ENCODE data around the gene YWHAE. TPM values are rescaled to one million over a fixed set of nuclear protein-coding genes. Genes with fewer than 3 reads are reported as not detected.

Gene YWHAE
- polyA plus RNA-seq, 3 donors from 2014 or later = 45.9 to 53.5 (median 48.4) TPM

GRCh38 chr17:1376061-1376460, 24.0 kb downstream of the YWHAE start:
- H3K4me1 Mint-ChIP-seq = peaks cover 94 to 96% of the 10 kb centered on the region in 2 donors
- peak overlapping the region; percentile 43 to 81 (median 69) for H3K4me3 Mint-ChIP-seq
- no peak for DNase-seq
- peak overlapping the region; percentile 82 to 95 (median 88) for H3K27ac Mint-ChIP-seq
- no peaks in the 10 kb centered on the region for H3K36me3 Mint-ChIP-seq
- H3K9me3 Mint-ChIP-seq = no peaks in the 10 kb centered on the region
- H3K27me3 Mint-ChIP-seq (ENCODE audit: low read depth in 3 of 3) = peaks cover 0 to 6% (median 0%) of the 10 kb centered on the region in 3 donors

- Mint-ChIP-seq H3K4me1 (peaks cover 93 to 95% of the 10 kb centered on the region in 2 donors), H3K9me3 (no peaks in the 10 kb centered on the region), H3K27me3 (ENCODE audit: low read depth in 3 of 3) (peaks cover 0 to 6% (median 0%) of the 10 kb centered on the region in 3 donors), H3K4me3 (peak overlapping the region; percentile 43 to 81 (median 69)), H3K36me3 (no peaks in the 10 kb centered on the region), H3K27ac (peak overlapping the region; percentile 82 to 95 (median 88))
- DNase-seq = peak; percentile 43 to 46 (median 46)
These were observed 24.4 kb downstream of the YWHAE start for GRCh38 chr17:1375615-1376014.

GRCh38 chr17:1374431-1375177, 25.4 kb downstream of the YWHAE start:
- no peaks in the 10 kb centered on the region for H3K9me3 Mint-ChIP-seq
- peaks cover 86 to 87% of the 10 kb centered on the region in 2 donors for H3K4me1 Mint-ChIP-seq
- peak overlapping the region; percentile 82 to 95 (median 88) for H3K27ac Mint-ChIP-seq
- DNase-seq = peak; percentile 18 to 32 (median 26)
- peaks cover 0 to 6% (median under 1%) of the 10 kb centered on the region in 3 donors for H3K27me3 Mint-ChIP-seq (ENCODE audit: low read depth in 3 of 3)
- H3K36me3 Mint-ChIP-seq = no peaks in the 10 kb centered on the region
- peak overlapping the region; percentile 43 to 81 (median 77) for H3K4me3 Mint-ChIP-seq

GRCh38 chr17:1373707-1374237, 26.2 kb downstream of the YWHAE start:
- DNase-seq = no peak
- H3K27ac Mint-ChIP-seq = peak overlapping the region in 2 of 6 donors; percentile 84 to 87
- peak overlapping the region in 4 of 5 donors; percentile 3 to 81 (median 73) for H3K4me3 Mint-ChIP-seq
- peaks cover 0 to 6% (median 2%) of the 10 kb centered on the region in 3 donors for H3K27me3 Mint-ChIP-seq (ENCODE audit: low read depth in 3 of 3)
- H3K9me3 Mint-ChIP-seq = no peaks in the 10 kb centered on the region
- peaks cover 83 to 84% of the 10 kb centered on the region in 2 donors for H3K4me1 Mint-ChIP-seq
- no peaks in the 10 kb centered on the region for H3K36me3 Mint-ChIP-seq

- Mint-ChIP-seq H3K27me3 (ENCODE audit: low read depth in 3 of 3) (peaks cover 0 to 6% (median 2%) of the 10 kb centered on the region in 3 donors), H3K4me1 (peaks cover 75 to 78% of the 10 kb centered on the region in 2 donors), H3K9me3 (no peaks in the 10 kb centered on the region), H3K4me3 (peak overlapping the region in 2 of 5 donors; percentile 18 to 25), H3K27ac (peak overlapping the region in 4 of 6 donors; percentile 23 to 74 (median 29)), H3K36me3 (no peaks in the 10 kb centered on the region)
- DNase-seq = no peak
These were observed 27.4 kb downstream of the YWHAE start for GRCh38 chr17:1372618-1373017.

GRCh38 chr17:1371893-1372590, 28.0 kb downstream of the YWHAE start:
- Mint-ChIP-seq H3K4me3 (peak overlapping the region in 1 of 5 donors; percentile 25), H3K27ac (peak overlapping the region in 3 of 6 donors; percentile 20 to 74 (median 31)), H3K4me1 (peaks cover 75 to 78% of the 10 kb centered on the region in 2 donors), H3K27me3 (ENCODE audit: low read depth in 3 of 3) (peaks cover 0 to 6% (median 2%) of the 10 kb centered on the region in 3 donors), H3K36me3 (no peaks in the 10 kb centered on the region), H3K9me3 (no peaks in the 10 kb centered on the region)
- no peak for DNase-seq

- Mint-ChIP-seq H3K9me3 (no peaks in the 10 kb centered on the region), H3K27me3 (ENCODE audit: low read depth in 3 of 3) (peaks cover 0 to 7% (median 4%) of the 10 kb centered on the region in 3 donors), H3K36me3 (peaks cover 0 to 7% (median 5%) of the 10 kb centered on the region in 3 donors), H3K27ac (peak overlapping the region in 2 of 6 donors; percentile 29 to 40), H3K4me3 (no peak overlapping the region), H3K4me1 (peaks cover 61 to 65% of the 10 kb centered on the region in 2 donors)
- no peak for DNase-seq
These were observed 31.4 kb downstream of the YWHAE start for GRCh38 chr17:1368588-1368987.

GRCh38 chr17:1367351-1367745, 32.7 kb downstream of the YWHAE start:
- Mint-ChIP-seq H3K36me3 (peaks cover 0 to 7% (median 5%) of the 10 kb centered on the region in 3 donors), H3K4me1 (peaks cover 57 to 65% of the 10 kb centered on the region in 2 donors), H3K27ac (peak overlapping the region; percentile 29 to 65 (median 44)), H3K9me3 (no peaks in the 10 kb centered on the region), H3K4me3 (no peak overlapping the region), H3K27me3 (ENCODE audit: low read depth in 3 of 3) (peaks cover 0 to 7% (median 4%) of the 10 kb centered on the region in 3 donors)
- DNase-seq = no peak

- DNase-seq = no peak
- peaks cover 0 to 7% (median 5%) of the 10 kb centered on the region in 3 donors for H3K36me3 Mint-ChIP-seq
- peaks cover 0 to 7% (median 5%) of the 10 kb centered on the region in 3 donors for H3K27me3 Mint-ChIP-seq (ENCODE audit: low read depth in 3 of 3)
- H3K4me3 Mint-ChIP-seq = no peak overlapping the region
- no peaks in the 10 kb centered on the region for H3K9me3 Mint-ChIP-seq
- H3K4me1 Mint-ChIP-seq = peaks cover 58 to 69% of the 10 kb centered on the region in 2 donors
- H3K27ac Mint-ChIP-seq = peak overlapping the region in 2 of 6 donors; percentile 12 to 31
These were observed 33.8 kb downstream of the YWHAE start for GRCh38 chr17:1366234-1366633.

GRCh38 chr17:1365445-1366039, 34.5 kb downstream of the YWHAE start:
- H3K4me3 Mint-ChIP-seq = peak overlapping the region in 1 of 5 donors; percentile 26
- H3K36me3 Mint-ChIP-seq = peaks cover 0 to 11% (median 9%) of the 10 kb centered on the region in 3 donors
- peak; percentile 66 to 76 (median 72) for DNase-seq
- peak overlapping the region; percentile 46 to 64 (median 58) for H3K27ac Mint-ChIP-seq
- H3K9me3 Mint-ChIP-seq = no peaks in the 10 kb centered on the region
- H3K4me1 Mint-ChIP-seq = peaks cover 59 to 71% of the 10 kb centered on the region in 2 donors
- peaks cover 0 to 9% (median 7%) of the 10 kb centered on the region in 3 donors for H3K27me3 Mint-ChIP-seq (ENCODE audit: low read depth in 3 of 3)

GRCh38 chr17:1362964-1363363, 37.1 kb downstream of the YWHAE start:
- peak overlapping the region; percentile 18 to 58 (median 44) for H3K4me3 Mint-ChIP-seq
- H3K36me3 Mint-ChIP-seq = peaks cover 4 to 16% (median 13%) of the 10 kb centered on the region in 3 donors
- peaks cover 0 to 9% (median 5%) of the 10 kb centered on the region in 3 donors for H3K27me3 Mint-ChIP-seq (ENCODE audit: low read depth in 3 of 3)
- H3K27ac Mint-ChIP-seq = peak overlapping the region; percentile 60 to 83 (median 74)
- peaks cover 56 to 78% of the 10 kb centered on the region in 2 donors for H3K4me1 Mint-ChIP-seq
- no peaks in the 10 kb centered on the region for H3K9me3 Mint-ChIP-seq
- DNase-seq = no peak

GRCh38 chr17:1362065-1362848, 37.8 kb downstream of the YWHAE start:
- Mint-ChIP-seq H3K4me1 (peaks cover 53 to 72% of the 10 kb centered on the region in 2 donors), H3K36me3 (peaks cover 4 to 16% (median 13%) of the 10 kb centered on the region in 3 donors), H3K27me3 (ENCODE audit: low read depth in 3 of 3) (peaks cover 0 to 10% (median 5%) of the 10 kb centered on the region in 3 donors), H3K9me3 (no peaks in the 10 kb centered on the region), H3K4me3 (peak overlapping the region; percentile 18 to 58 (median 44)), H3K27ac (peak overlapping the region; percentile 60 to 83 (median 74))
- no peak for DNase-seq

Data from immature natural killer cell (primary cell).